ENCODE results near the gene RBM17.

GRCh38 chr10:6136215-6137201 lies 47.7 kb downstream of the RBM17 start:
- no peak for TF ChIP-seq CTCF (IDR thresholded peaks at IDR 0.05)
- no peak for TF ChIP-seq POLR2A (IDR thresholded peaks at IDR 0.05)
